Activated T-cell treated with anti-CD3 and anti-CD28 coated beads, Interleukin-2, amount 50 U/mL, for 72 hours (primary cell): ENCODE measurements around the gene ZNF341. TPM values are rescaled to one million over a fixed set of nuclear protein-coding genes. Genes with fewer than 3 reads are reported as not detected.
"Not testable (repeated sequence)": the region's sequence is repeated elsewhere in the genome, so short reads cannot be mapped to it uniquely, and the experiment has no call there.

Source experiments
- ATAC-seq, 2 donors: fragments of 150-1000 bp; cut with Tn5 transposase; replicated peaks in 1 of 2; 2 replicates each; pipeline ENCODE4 v1.10.0; 2021; ENCODE audit warnings: moderate library complexity in 2 of 2, mild to moderate bottlenecking in 1 of 2
- DNase-seq, 2 donors: peaks; one replicate each; pipeline ENCODE4 v3.0.0; 2021 to 2022; ENCODE audit warnings: mixed read lengths in 1 of 2
- H3K27ac Mint-ChIP-seq: one replicate; pipeline ENCODE4 v1.8.0; 2022; ENCODE audit warnings: mild to moderate bottlenecking, moderate library complexity, mixed read lengths
- H3K27me3 Mint-ChIP-seq: one replicate; pipeline ENCODE4 v1.8.0; 2022; ENCODE audit warnings: low read depth, mixed read lengths
- H3K36me3 Mint-ChIP-seq, 2 donors: one replicate each; pipeline ENCODE4 v1.8.0; 2022; ENCODE audit warnings: mixed read lengths in 2 of 2, mild to moderate bottlenecking in 1 of 2; ENCODE audit not compliant: insufficient read depth in 2 of 2
- H3K4me1 Mint-ChIP-seq: one replicate; pipeline ENCODE4 v1.8.0; 2022; ENCODE audit warnings: low read depth, mixed read lengths
- H3K4me3 Mint-ChIP-seq, 2 donors: one replicate each; pipeline ENCODE4 v1.8.0; 2022; ENCODE audit warnings: mild to moderate bottlenecking in 2 of 2, mixed read lengths in 2 of 2, moderate library complexity in 2 of 2
- H3K9me3 Mint-ChIP-seq, 2 donors: one replicate each; pipeline ENCODE4 v1.8.0; 2022; ENCODE audit warnings: mixed read lengths in 2 of 2
- total RNA-seq, 2 donors: library from RNA; stranded (reverse); gene quantifications; one replicate each; pipeline ENCODE4 v1.2.3, GENCODE V29; 2022

Gene ZNF341
- total RNA-seq, 2 donors from 2014 or later, result 3.0 to 3.3 TPM

DNA sequence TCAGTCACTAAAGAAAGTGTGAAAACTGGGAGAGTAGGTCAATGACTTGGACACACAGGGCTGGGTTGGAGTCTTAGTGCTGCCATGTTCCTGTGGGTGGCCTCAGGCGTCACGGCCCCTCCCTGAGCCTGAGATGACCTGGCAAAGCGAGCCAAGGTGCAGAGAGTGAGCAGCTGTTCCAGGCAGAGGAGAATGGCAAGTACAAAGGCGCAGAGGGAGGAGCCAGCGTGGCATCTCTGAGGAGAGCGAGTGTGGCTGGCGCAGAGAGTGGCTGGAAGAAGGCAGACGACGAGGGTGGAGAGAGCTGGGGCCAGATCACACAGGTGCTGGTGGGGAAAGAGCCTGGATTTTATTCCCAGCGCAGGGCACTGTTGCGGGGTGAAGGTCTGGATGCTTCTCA is 58.8 kb downstream of the ZNF341 start:
- ATAC-seq, result no peak
- Mint-ChIP-seq H3K4me3 (no peak overlapping the region), H3K27me3 (no peaks in the 10 kb centered on the region), H3K9me3 (no peaks in the 10 kb centered on the region), H3K4me1 (no peaks in the 10 kb centered on the region), H3K36me3 (no peaks in the 10 kb centered on the region), H3K27ac (no peak overlapping the region)
- no peak for DNase-seq

DNA sequence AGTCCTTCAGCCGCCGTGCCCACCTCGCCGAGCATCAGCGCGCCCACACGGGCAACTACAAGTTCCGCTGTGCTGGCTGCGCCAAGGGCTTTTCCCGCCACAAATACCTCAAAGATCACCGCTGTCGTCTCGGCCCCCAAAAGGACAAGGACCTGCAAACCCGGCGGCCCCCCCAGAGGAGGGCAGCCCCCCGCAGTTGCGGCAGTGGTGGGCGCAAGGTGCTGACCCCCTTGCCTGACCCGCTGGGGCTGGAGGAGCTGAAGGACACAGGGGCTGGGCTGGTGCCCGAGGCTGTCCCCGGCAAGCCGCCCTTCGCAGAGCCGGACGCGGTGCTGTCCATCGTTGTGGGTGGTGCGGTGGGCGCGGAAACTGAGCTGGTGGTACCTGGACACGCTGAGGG is 59.2 kb downstream of the ZNF341 start:
- no peaks in the 10 kb centered on the region for H3K27me3 Mint-ChIP-seq
- no peak overlapping the region for H3K27ac Mint-ChIP-seq
- H3K9me3 Mint-ChIP-seq, result no peaks in the 10 kb centered on the region
- H3K4me1 Mint-ChIP-seq, result no peaks in the 10 kb centered on the region
- no peak overlapping the region for H3K4me3 Mint-ChIP-seq
- DNase-seq (no peak), ATAC-seq (no peak)
- H3K36me3 Mint-ChIP-seq, result no peaks in the 10 kb centered on the region

DNA sequence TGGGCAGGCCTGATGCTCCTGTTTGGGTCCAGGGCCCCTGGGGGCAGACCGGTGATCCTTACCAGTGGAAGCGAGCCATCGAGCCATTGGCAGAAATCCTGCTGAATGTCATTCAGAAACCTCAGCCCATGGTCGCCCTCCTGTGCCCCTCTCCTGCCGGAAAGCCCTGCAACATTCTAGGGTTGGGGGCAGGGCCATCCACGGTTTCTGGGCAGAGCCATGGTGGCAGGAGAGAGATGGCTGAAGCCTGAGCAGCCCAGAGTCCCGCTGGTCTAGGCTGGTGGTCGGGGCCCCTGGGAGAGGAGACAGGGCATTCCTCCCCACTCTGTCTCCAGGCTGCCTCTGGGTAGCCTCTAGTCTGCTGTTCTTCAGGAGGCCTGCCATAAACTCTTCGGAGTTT is 59.7 kb downstream of the ZNF341 start:
- ATAC-seq, result no peak
- no peaks in the 10 kb centered on the region for H3K4me1 Mint-ChIP-seq
- H3K9me3 Mint-ChIP-seq, result no peaks in the 10 kb centered on the region
- no peak for DNase-seq
- H3K27ac Mint-ChIP-seq, result no peak overlapping the region
- H3K27me3 Mint-ChIP-seq, result no peaks in the 10 kb centered on the region
- H3K36me3 Mint-ChIP-seq, result no peaks in the 10 kb centered on the region
- H3K4me3 Mint-ChIP-seq, result no peak overlapping the region

DNA sequence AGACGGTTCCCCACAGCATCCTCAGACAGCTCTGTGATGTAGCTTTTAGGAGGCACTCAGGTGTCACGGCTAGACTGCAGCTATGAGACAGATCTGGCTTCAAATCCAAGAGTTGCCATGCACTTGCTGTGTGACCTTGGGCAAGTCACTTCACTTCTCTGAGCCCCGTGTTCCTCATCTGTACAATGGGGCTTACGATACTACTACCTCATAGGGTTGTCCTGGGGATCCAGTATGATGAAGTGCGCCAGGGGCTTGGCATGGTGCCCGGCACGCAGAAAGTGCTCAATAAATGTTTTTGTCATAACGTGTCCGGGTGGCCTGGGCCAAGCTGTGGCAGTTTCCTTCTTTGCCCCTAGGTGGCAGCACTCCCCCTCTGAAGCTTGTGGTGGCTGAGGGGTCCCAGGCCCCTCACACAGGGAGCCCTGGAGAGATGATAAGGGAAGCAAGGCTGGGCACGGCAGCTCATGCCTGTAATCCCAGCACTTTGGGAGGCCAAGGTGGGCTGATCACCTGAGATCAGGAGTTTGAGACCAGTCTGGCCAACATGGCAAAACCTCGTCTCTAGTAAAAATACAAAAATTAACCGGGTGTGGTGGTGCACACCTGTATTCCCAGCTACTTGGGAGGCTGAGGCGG is 60.3 kb downstream of the ZNF341 start:
- no peaks in the 10 kb centered on the region for H3K36me3 Mint-ChIP-seq
- no peaks in the 10 kb centered on the region for H3K27me3 Mint-ChIP-seq
- H3K4me1 Mint-ChIP-seq, result no peaks in the 10 kb centered on the region
- no peak overlapping the region for H3K27ac Mint-ChIP-seq
- H3K9me3 Mint-ChIP-seq, result no peaks in the 10 kb centered on the region
- no peak overlapping the region for H3K4me3 Mint-ChIP-seq
- DNase-seq (peak; percentile 58 to 63), ATAC-seq (peak; percentile 57 to 67)

DNA sequence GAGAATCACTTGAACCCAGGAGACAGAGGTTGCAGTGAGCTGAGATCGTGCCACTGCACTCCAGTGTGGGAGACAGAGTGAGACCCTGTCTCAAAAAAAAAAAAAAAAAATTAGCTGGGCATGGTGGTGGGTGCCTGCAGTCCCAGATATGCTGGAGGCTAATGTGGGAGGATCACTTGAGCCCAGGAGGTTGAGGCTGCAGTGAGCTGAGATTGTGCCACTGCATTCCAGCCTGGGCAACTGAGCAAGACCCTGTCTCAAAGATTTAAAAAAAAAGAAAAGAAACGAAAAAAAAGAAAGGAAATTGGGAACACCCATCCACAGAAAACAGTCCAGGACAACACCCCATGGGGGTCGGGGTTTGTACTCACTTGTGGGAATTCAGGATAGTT is 60.8 kb downstream of the ZNF341 start:
- not testable (repeated sequence) for DNase-seq, H3K4me3 Mint-ChIP-seq, H3K27ac Mint-ChIP-seq, ATAC-seq, H3K4me1 Mint-ChIP-seq, H3K9me3 Mint-ChIP-seq, H3K27me3 Mint-ChIP-seq, H3K36me3 Mint-ChIP-seq

DNA sequence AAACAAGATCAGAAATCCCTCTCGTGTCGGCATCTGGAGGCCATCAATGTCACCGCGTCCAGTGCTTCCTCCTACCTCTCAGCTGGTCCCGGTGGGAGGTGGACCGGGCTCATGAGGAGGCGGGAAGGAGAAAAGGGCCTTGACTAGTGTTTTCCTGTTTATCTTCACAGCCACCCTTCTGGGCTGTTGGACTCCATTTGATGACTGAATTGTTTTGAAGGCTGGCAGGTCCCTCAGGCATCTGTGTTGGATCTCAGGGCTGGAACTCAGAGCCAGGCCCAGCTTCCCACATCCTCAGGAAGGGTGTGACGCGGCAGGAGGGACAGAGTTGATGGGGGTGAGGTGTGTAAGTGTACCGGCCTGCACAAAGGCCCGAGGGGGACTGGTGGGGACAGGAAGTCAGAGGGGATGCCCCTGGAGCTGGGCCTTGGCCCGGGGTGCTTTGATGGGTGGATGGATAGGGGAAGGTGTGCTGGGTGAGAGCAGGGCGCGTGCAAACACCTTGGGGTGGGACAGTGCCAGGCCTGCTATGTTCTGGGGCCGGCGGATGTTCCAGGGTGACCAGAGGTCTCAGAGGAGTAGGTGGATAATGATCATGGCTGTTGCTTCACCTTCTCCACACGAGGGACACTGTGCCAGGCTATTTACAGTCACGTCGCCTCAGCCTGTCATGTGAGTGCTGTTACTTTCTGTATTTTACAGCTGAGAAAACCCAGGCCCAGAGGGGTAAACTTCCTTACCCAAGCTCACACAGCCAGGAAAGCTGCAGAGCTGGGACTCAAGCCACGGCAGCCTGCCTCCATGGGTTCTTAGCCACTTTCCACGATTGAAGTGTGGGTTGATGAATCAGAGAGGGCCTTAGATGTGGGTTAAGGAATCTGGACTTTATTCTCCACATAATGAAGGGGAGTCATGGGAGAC is 61.5 kb downstream of the ZNF341 start:
- Mint-ChIP-seq H3K36me3 (no peaks in the 10 kb centered on the region), H3K27me3 (no peaks in the 10 kb centered on the region), H3K4me3 (no peak overlapping the region), H3K9me3 (no peaks in the 10 kb centered on the region), H3K4me1 (no peaks in the 10 kb centered on the region), H3K27ac (no peak overlapping the region)
- ATAC-seq (no peak), DNase-seq (no peak)

DNA sequence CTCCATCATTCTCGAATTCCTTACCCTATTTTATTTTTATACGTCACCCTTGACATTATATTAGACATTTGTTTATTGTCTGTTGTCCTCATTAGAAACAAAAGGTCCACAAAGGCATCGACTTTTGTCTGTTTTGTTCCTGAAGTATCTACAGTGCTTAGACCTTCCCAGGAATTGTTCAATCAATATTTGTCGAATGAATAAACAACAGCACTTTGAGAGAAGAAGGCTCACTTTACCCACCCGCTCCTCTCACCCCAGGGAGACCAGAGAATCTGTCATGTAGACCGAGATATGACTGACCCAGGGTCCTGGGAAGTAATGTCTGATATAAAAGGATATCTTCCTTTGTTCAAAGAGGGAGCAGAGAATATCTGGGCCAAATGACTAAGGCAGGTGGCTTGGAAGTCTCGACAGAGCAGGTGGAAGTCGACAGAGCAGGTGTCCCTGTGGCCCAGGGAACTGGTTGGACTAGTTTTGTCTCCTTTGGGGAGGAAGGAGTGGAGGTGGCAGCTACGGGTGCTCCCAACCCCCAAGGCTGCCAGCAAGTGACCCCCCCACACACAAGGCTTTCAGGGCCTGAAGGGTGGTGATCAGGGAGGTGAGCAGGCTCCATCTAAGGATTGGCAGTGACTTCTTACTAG is 64.6 kb downstream of the ZNF341 start:
- no peak for DNase-seq
- Mint-ChIP-seq H3K4me3 (no peak overlapping the region), H3K27me3 (no peaks in the 10 kb centered on the region), H3K27ac (no peak overlapping the region), H3K9me3 (no peaks in the 10 kb centered on the region), H3K4me1 (no peaks in the 10 kb centered on the region), H3K36me3 (no peaks in the 10 kb centered on the region)
- no peak for ATAC-seq

DNA sequence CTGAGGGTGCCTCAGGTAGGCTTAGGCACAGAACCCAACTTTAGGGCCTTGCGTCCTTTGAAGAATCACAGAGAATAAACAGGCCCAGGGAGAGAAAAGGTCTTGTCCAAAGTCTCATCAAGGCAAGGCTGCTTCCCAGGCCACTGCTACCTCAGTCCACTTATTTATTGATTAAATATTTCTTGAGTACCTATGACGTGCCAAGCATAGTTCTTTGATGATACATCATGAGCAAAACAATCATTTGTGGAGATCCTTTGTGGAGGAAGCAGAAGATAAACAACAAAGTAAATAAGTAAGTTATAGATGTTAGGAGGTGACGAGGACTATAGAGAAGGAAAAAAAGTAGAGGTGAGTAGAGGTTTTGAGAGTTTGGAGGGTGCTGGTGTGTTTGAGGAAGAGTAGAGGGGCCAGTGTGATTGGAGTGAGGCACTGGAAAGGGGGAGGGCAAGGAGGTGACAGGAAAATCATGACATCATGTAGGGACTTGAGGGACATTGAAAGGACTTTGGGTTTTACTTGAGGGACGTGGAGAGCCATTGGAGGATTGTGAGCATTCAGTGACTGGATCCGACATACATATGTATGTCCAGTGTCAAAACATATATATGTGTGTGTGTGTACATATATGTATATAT is 65.2 kb downstream of the ZNF341 start:
- Mint-ChIP-seq H3K4me1 (no peaks in the 10 kb centered on the region), H3K27me3 (no peaks in the 10 kb centered on the region), H3K4me3 (no peak overlapping the region), H3K36me3 (no peaks in the 10 kb centered on the region), H3K27ac (no peak overlapping the region), H3K9me3 (no peaks in the 10 kb centered on the region)
- no peak for ATAC-seq
- DNase-seq, result no peak

DNA sequence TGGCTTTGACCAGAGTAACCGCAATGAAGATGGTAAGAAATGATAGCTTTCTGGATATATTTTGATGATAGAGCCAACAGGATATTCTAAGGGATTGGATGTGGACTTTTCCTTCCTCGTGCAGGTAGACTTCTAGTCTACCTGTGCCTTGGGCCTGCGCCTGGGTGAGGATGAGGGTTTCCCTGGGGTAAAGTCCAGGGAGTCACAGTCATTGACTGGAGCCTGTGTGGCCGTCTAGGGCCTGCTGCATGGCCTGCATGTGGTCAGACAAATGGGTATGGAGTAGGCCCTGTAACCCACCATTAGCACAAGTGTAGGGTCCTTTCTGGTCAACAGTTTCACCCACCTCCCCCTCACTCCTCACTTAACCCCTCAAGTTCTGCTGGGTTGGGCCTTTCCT is 66.6 kb downstream of the ZNF341 start:
- ATAC-seq (no peak), DNase-seq (no peak)
- no peak overlapping the region for H3K4me3 Mint-ChIP-seq
- no peaks in the 10 kb centered on the region for H3K27me3 Mint-ChIP-seq
- H3K9me3 Mint-ChIP-seq, result no peaks in the 10 kb centered on the region
- H3K27ac Mint-ChIP-seq, result no peak overlapping the region
- H3K4me1 Mint-ChIP-seq, result no peaks in the 10 kb centered on the region
- H3K36me3 Mint-ChIP-seq, result no peaks in the 10 kb centered on the region

DNA sequence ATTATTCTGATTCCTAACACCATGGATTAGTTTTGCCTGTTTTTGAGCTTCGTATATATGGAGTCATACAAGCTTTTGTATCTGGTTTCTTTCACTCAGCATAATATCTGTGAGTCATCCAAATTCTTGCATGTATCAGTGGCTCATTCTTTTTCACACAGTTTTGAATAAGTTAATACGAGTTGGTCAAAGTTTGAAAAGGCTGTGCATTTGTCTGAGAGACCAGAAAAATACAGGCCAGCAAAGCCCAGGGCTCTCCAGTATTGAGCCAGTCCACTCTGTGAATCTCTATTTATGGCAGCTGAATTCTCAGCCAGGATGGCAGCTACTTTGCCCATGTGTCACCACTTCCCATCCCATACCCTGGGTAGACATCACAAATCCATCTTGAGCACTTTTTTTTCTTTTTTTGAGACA is 72.1 kb downstream of the ZNF341 start:
- no peak for DNase-seq

DNA sequence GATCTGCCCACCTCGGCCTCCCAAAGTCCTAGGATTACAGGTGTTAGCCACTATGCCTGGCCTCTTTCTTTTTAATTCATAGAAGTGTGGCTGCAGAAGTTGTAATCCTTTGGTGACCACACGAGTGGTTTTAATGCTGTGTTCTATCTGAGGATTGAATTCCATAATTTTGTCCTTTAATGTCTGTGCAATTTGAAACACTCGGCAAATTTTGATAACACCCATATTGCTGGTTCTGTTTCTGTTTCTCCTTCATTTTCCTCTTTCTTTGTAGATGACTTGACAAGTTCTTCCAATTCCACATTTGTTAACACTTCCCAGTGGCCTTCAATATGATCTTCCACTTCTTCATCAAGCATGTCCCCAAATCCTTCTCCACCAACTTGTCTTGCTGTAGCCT is 76.6 kb downstream of the ZNF341 start:
- no peak for DNase-seq
- Mint-ChIP-seq H3K4me3 (no peak overlapping the region), H3K27me3 (no peaks in the 10 kb centered on the region), H3K9me3 (no peaks in the 10 kb centered on the region), H3K4me1 (peaks cover 13% of the 10 kb centered on the region), H3K36me3 (peaks cover 15 to 16% of the 10 kb centered on the region in 2 donors), H3K27ac (no peak overlapping the region)
- no peak for ATAC-seq

More for the DNA sequence above, 72.1 kb downstream of the ZNF341 start:
- Mint-ChIP-seq H3K36me3 (no peaks in the 10 kb centered on the region), H3K4me1 (no peaks in the 10 kb centered on the region), H3K27ac (no peak overlapping the region), H3K9me3 (no peaks in the 10 kb centered on the region), H3K4me3 (no peak overlapping the region), H3K27me3 (no peaks in the 10 kb centered on the region)
- no peak for ATAC-seq

DNA sequence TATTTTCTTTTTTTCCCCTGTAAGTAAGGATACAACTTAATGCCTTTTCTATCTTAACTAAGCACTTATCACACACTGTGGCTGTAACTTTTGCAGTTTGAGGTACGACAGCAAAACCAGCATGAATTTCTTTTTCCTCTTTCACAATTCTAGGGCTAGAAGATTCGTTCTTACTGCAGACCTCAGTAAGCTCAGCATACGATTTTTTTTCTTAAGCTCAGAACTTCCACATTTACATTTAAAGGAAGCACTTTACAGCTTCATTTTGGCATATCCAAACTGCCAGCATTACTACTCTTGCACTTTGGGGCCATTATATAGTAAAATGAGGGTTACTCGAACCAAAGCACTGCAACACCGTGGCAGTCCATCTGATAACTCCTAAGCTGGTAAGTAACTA is 78.5 kb downstream of the ZNF341 start:
- DNase-seq (no peak), ATAC-seq (no peak)
- H3K4me3 Mint-ChIP-seq, result no peak overlapping the region
- H3K27ac Mint-ChIP-seq, result no peak overlapping the region
- no peaks in the 10 kb centered on the region for H3K9me3 Mint-ChIP-seq
- no peaks in the 10 kb centered on the region for H3K27me3 Mint-ChIP-seq
- peaks cover 32% of the 10 kb centered on the region for H3K4me1 Mint-ChIP-seq
- peaks cover 20% of the 10 kb centered on the region in 2 donors for H3K36me3 Mint-ChIP-seq
